Measurements from ENCODE around the gene RELL1. TPM values are rescaled to one million over a fixed set of nuclear protein-coding genes. Genes with fewer than 3 reads are reported as not detected.
A peak's percentile ranks its signal among the peaks of the same experiment; 100 is the strongest.

Gene RELL1
- polyA plus RNA-seq, 1 donor = 20.3 TPM

- H3K4me3 ChIP-seq (ENCODE audit: low read length) = no peak overlapping the region
- no CpG with 5 or more reads among the region's 3 CpGs for WGBS (ENCODE audit: insufficient coverage, low lambda C conversion rate)
- no peaks in the 10 kb centered on the region for H3K27me3 ChIP-seq (ENCODE audit: control insufficient read depth, insufficient read depth, low read length)
- peaks cover 35% of the 10 kb centered on the region for H3K36me3 ChIP-seq (ENCODE audit: control insufficient read depth, insufficient read depth, low read length)
- peaks cover 9% of the 10 kb centered on the region for H3K4me1 ChIP-seq (ENCODE audit: control insufficient read depth, insufficient read depth, low read length)
- no peak for DNase-seq
- no peaks in the 10 kb centered on the region for H3K9me3 ChIP-seq (ENCODE audit: control insufficient read depth, low read depth, low read length)
- no peak overlapping the region for H3K27ac ChIP-seq (ENCODE audit: low read length)
Measured at GRCh38 chr4:37641352-37641751, 44.8 kb downstream of the RELL1 start.

- Histone ChIP-seq H3K4me1 (ENCODE audit: control insufficient read depth, insufficient read depth, low read length) (peaks cover 9% of the 10 kb centered on the region), H3K27ac (ENCODE audit: low read length) (no peak overlapping the region), H3K36me3 (ENCODE audit: control insufficient read depth, insufficient read depth, low read length) (peaks cover 30% of the 10 kb centered on the region), H3K9me3 (ENCODE audit: control insufficient read depth, low read depth, low read length) (no peaks in the 10 kb centered on the region), H3K4me3 (ENCODE audit: low read length) (no peak overlapping the region), H3K27me3 (ENCODE audit: control insufficient read depth, insufficient read depth, low read length) (no peaks in the 10 kb centered on the region)
- no CpG with 5 or more reads among the region's 4 CpGs for WGBS (ENCODE audit: insufficient coverage, low lambda C conversion rate)
- no peak for DNase-seq
Measured at GRCh38 chr4:37639551-37640285, 46.5 kb downstream of the RELL1 start.

GRCh38 chr4:37635155-37635554 is 51.0 kb downstream of the RELL1 start:
- Histone ChIP-seq H3K36me3 (ENCODE audit: control insufficient read depth, insufficient read depth, low read length) (peaks cover 53% of the 10 kb centered on the region), H3K4me1 (ENCODE audit: control insufficient read depth, insufficient read depth, low read length) (no peaks in the 10 kb centered on the region), H3K4me3 (ENCODE audit: low read length) (no peak overlapping the region), H3K27me3 (ENCODE audit: control insufficient read depth, insufficient read depth, low read length) (no peaks in the 10 kb centered on the region), H3K27ac (ENCODE audit: low read length) (no peak overlapping the region), H3K9me3 (ENCODE audit: control insufficient read depth, low read depth, low read length) (no peaks in the 10 kb centered on the region)
- no peak for DNase-seq
- WGBS (ENCODE audit: insufficient coverage, low lambda C conversion rate) = 92% methylated on average over 2 of the region's 6 CpGs

- Histone ChIP-seq H3K27me3 (ENCODE audit: control insufficient read depth, insufficient read depth, low read length) (no peaks in the 10 kb centered on the region), H3K4me3 (ENCODE audit: low read length) (no peak overlapping the region), H3K4me1 (ENCODE audit: control insufficient read depth, insufficient read depth, low read length) (no peaks in the 10 kb centered on the region), H3K9me3 (ENCODE audit: control insufficient read depth, low read depth, low read length) (no peaks in the 10 kb centered on the region), H3K36me3 (ENCODE audit: control insufficient read depth, insufficient read depth, low read length) (peaks cover 62% of the 10 kb centered on the region), H3K27ac (ENCODE audit: low read length) (no peak overlapping the region)
- no peak for DNase-seq
- WGBS (ENCODE audit: insufficient coverage, low lambda C conversion rate) = no CpG with 5 or more reads among the region's 4 CpGs
Measured at GRCh38 chr4:37634180-37634579, 52.0 kb downstream of the RELL1 start.

GRCh38 chr4:37632836-37633235 is 53.3 kb downstream of the RELL1 start:
- Histone ChIP-seq H3K27ac (ENCODE audit: low read length) (no peak overlapping the region), H3K9me3 (ENCODE audit: control insufficient read depth, low read depth, low read length) (no peaks in the 10 kb centered on the region), H3K36me3 (ENCODE audit: control insufficient read depth, insufficient read depth, low read length) (peaks cover 58% of the 10 kb centered on the region), H3K27me3 (ENCODE audit: control insufficient read depth, insufficient read depth, low read length) (no peaks in the 10 kb centered on the region), H3K4me3 (ENCODE audit: low read length) (no peak overlapping the region), H3K4me1 (ENCODE audit: control insufficient read depth, insufficient read depth, low read length) (no peaks in the 10 kb centered on the region)
- WGBS (ENCODE audit: insufficient coverage, low lambda C conversion rate) = no CpG with 5 or more reads among the region's 3 CpGs
- DNase-seq = no peak

- H3K27ac ChIP-seq (ENCODE audit: low read length) = no peak overlapping the region
- H3K4me3 ChIP-seq (ENCODE audit: low read length) = no peak overlapping the region
- H3K4me1 ChIP-seq (ENCODE audit: control insufficient read depth, insufficient read depth, low read length) = no peaks in the 10 kb centered on the region
- DNase-seq = no peak
- no peaks in the 10 kb centered on the region for H3K9me3 ChIP-seq (ENCODE audit: control insufficient read depth, low read depth, low read length)
- H3K36me3 ChIP-seq (ENCODE audit: control insufficient read depth, insufficient read depth, low read length) = peaks cover 49% of the 10 kb centered on the region
- H3K27me3 ChIP-seq (ENCODE audit: control insufficient read depth, insufficient read depth, low read length) = no peaks in the 10 kb centered on the region
- WGBS (ENCODE audit: insufficient coverage, low lambda C conversion rate) = no CpG with 5 or more reads among the region's 2 CpGs
Measured at GRCh38 chr4:37631551-37631950, 54.6 kb downstream of the RELL1 start.

GRCh38 chr4:37629713-37630112 is 56.5 kb downstream of the RELL1 start:
- Histone ChIP-seq H3K4me1 (ENCODE audit: control insufficient read depth, insufficient read depth, low read length) (no peaks in the 10 kb centered on the region), H3K4me3 (ENCODE audit: low read length) (no peak overlapping the region), H3K9me3 (ENCODE audit: control insufficient read depth, low read depth, low read length) (no peaks in the 10 kb centered on the region), H3K36me3 (ENCODE audit: control insufficient read depth, insufficient read depth, low read length) (peaks cover 45% of the 10 kb centered on the region), H3K27ac (ENCODE audit: low read length) (no peak overlapping the region), H3K27me3 (ENCODE audit: control insufficient read depth, insufficient read depth, low read length) (no peaks in the 10 kb centered on the region)
- no CpG with 5 or more reads among the region's 6 CpGs for WGBS (ENCODE audit: insufficient coverage, low lambda C conversion rate)
- no peak for DNase-seq

- H3K36me3 ChIP-seq (ENCODE audit: control insufficient read depth, insufficient read depth, low read length) = peaks cover 39% of the 10 kb centered on the region
- no peaks in the 10 kb centered on the region for H3K4me1 ChIP-seq (ENCODE audit: control insufficient read depth, insufficient read depth, low read length)
- H3K27ac ChIP-seq (ENCODE audit: low read length) = no peak overlapping the region
- no peaks in the 10 kb centered on the region for H3K9me3 ChIP-seq (ENCODE audit: control insufficient read depth, low read depth, low read length)
- peak in 1 of 2 donors; percentile 22 for DNase-seq
- no CpG with 5 or more reads among the region's 4 CpGs for whole genome bisulfite sequencing (ENCODE audit: insufficient coverage, low lambda C conversion rate)
- H3K4me3 ChIP-seq (ENCODE audit: low read length) = no peak overlapping the region
- H3K27me3 ChIP-seq (ENCODE audit: control insufficient read depth, insufficient read depth, low read length) = no peaks in the 10 kb centered on the region
Measured at GRCh38 chr4:37628977-37629609, 57.1 kb downstream of the RELL1 start.

- Histone ChIP-seq H3K36me3 (ENCODE audit: control insufficient read depth, insufficient read depth, low read length) (peaks cover 39% of the 10 kb centered on the region), H3K4me3 (ENCODE audit: low read length) (no peak overlapping the region), H3K9me3 (ENCODE audit: control insufficient read depth, low read depth, low read length) (no peaks in the 10 kb centered on the region), H3K27me3 (ENCODE audit: control insufficient read depth, insufficient read depth, low read length) (no peaks in the 10 kb centered on the region), H3K27ac (ENCODE audit: low read length) (no peak overlapping the region), H3K4me1 (ENCODE audit: control insufficient read depth, insufficient read depth, low read length) (no peaks in the 10 kb centered on the region)
- WGBS (ENCODE audit: insufficient coverage, low lambda C conversion rate) = 67% methylated on average over 1 of the region's 3 CpGs
- DNase-seq = no peak
Measured at GRCh38 chr4:37627263-37627662, 58.9 kb downstream of the RELL1 start.

- Histone ChIP-seq H3K27ac (ENCODE audit: low read length) (no peak overlapping the region), H3K4me3 (ENCODE audit: low read length) (no peak overlapping the region), H3K36me3 (ENCODE audit: control insufficient read depth, insufficient read depth, low read length) (peaks cover 28% of the 10 kb centered on the region), H3K4me1 (ENCODE audit: control insufficient read depth, insufficient read depth, low read length) (no peaks in the 10 kb centered on the region), H3K27me3 (ENCODE audit: control insufficient read depth, insufficient read depth, low read length) (no peaks in the 10 kb centered on the region), H3K9me3 (ENCODE audit: control insufficient read depth, low read depth, low read length) (no peaks in the 10 kb centered on the region)
- DNase-seq = no peak
- no CpG with 5 or more reads among the region's 1 CpG for WGBS (ENCODE audit: insufficient coverage, low lambda C conversion rate)
Measured at GRCh38 chr4:37625499-37625898, 60.7 kb downstream of the RELL1 start.

GRCh38 chr4:37623940-37624339 is 62.2 kb downstream of the RELL1 start:
- Histone ChIP-seq H3K9me3 (ENCODE audit: control insufficient read depth, low read depth, low read length) (no peaks in the 10 kb centered on the region), H3K27ac (ENCODE audit: low read length) (no peak overlapping the region), H3K4me3 (ENCODE audit: low read length) (no peak overlapping the region), H3K36me3 (ENCODE audit: control insufficient read depth, insufficient read depth, low read length) (peaks cover 19% of the 10 kb centered on the region), H3K4me1 (ENCODE audit: control insufficient read depth, insufficient read depth, low read length) (no peaks in the 10 kb centered on the region), H3K27me3 (ENCODE audit: control insufficient read depth, insufficient read depth, low read length) (no peaks in the 10 kb centered on the region)
- DNase-seq = no peak
- 100% methylated on average over 4 of the region's 8 CpGs for WGBS (ENCODE audit: insufficient coverage, low lambda C conversion rate)

All from large intestine (tissue), 3 donors.